ENCODE measurements around the gene DUS3L.

DUS3L gene

GRCh38 chr19:5821521-5822180 is 30.7 kb upstream of the DUS3L start:
- no peak for DNase-seq

GRCh38 chr19:5820785-5821184 is 29.8 kb upstream of the DUS3L start:
- no peak for DNase-seq

GRCh38 chr19:5818594-5818993 is 27.6 kb upstream of the DUS3L start:
- DNase-seq = no peak

- no peak for DNase-seq
Measured at GRCh38 chr19:5817218-5817617, 26.3 kb upstream of the DUS3L start.

- no peak for DNase-seq
Measured at GRCh38 chr19:5814852-5815246, 23.9 kb upstream of the DUS3L start.

GRCh38 chr19:5814123-5814851 is 23.3 kb upstream of the DUS3L start:
- no peak for DNase-seq

- DNase-seq = no peak
Measured at GRCh38 chr19:5811117-5811516, 20.2 kb upstream of the DUS3L start.

- no peak for DNase-seq
Measured at GRCh38 chr19:5809469-5809868, 18.5 kb upstream of the DUS3L start.

GRCh38 chr19:5809053-5809452 is 18.1 kb upstream of the DUS3L start:
- no peak for DNase-seq

GRCh38 chr19:5808120-5808816 is 17.3 kb upstream of the DUS3L start:
- DNase-seq = no peak

GRCh38 chr19:5806905-5807304 is 15.9 kb upstream of the DUS3L start:
- no peak for DNase-seq

- no peak for DNase-seq
Measured at GRCh38 chr19:5806133-5806489, 15.1 kb upstream of the DUS3L start.

GRCh38 chr19:5805462-5806132 is 14.6 kb upstream of the DUS3L start:
- DNase-seq = peak; percentile 62

GRCh38 chr19:5804516-5805461 is 13.8 kb upstream of the DUS3L start, which contains the start of gene NRTN:
TSS of gene NRTN (plus strand) at chr19:5805067. CDS start at chr19:5824166, 19,099 bp downstream.
- no peak for DNase-seq

- DNase-seq = peak; percentile 95
Measured at GRCh38 chr19:5803752-5804515, 13.0 kb upstream of the DUS3L start.

- DNase-seq = no peak
Measured at GRCh38 chr19:5803441-5803751, 12.4 kb upstream of the DUS3L start.

GRCh38 chr19:5801796-5802619 is 11.0 kb upstream of the DUS3L start:
- DNase-seq = no peak

- no peak for DNase-seq
Measured at GRCh38 chr19:5800361-5801270, 9.7 kb upstream of the DUS3L start.

Data from activated CD4-positive, CD25-positive, alpha-beta regulatory T cell treated with anti-CD3 and anti-CD28 coated beads, Interleukin-2, amount 50 U/mL, for 72 hours (primary cell).